ENCODE results near the gene EIF4G3. TPM values are rescaled to one million over a fixed set of nuclear protein-coding genes. Genes with fewer than 3 reads are reported as not detected.

EIF4G3 gene
- total and polyA plus RNA-seq, 9 of the 15 experiments (the other 6 are each of a cell fraction or from before 2014, with no cell fraction given) = 6.7 to 40.5 (median 32.1) TPM

DNA sequence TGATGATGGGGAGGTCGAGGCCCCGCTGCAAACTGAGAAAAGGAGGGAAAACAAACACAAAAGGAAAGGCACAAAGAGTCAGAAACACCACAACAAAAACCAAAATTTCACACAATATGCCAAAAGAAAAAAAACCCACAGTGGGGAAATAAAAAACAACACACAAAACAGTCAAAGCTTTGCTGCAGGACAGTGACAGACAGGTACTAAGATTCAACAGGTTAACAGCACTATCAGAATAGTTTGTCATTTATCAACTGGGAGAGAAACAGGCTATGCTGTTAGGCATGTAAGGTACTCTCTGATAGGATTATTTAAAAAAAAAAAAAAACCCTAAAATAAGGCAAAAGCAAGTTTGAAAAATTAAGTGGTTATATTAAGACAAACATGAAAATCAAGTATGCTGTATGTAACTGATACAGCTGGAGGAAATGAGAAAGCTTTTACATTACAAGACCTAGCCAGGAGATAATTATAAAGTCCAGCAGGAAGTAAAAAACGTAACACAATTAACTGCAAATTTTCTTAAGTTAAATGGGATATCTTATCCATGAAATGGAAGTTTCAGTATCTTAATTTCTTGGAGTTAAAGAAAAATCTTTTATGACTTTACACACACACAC is 179.0 kb downstream of the EIF4G3 start:
- H3K9me1 ChIP-seq (ENCODE audit: control insufficient read depth, insufficient read depth, low read length) = no peaks in the 10 kb centered on the region
- no peaks in the 10 kb centered on the region for H3K27me3 ChIP-seq (ENCODE audit: control insufficient read depth in 2 of 2, insufficient read depth in 2 of 2, low read length in 2 of 2)
- ChIA-PET CTCF (ENCODE audit: low intra/inter-chr PET ratio) (no interaction called here), POLR2A (interaction anchor here (1.0 to 1.1 kb wide), 2 partner anchors 9 to 47 kb away, joined by 3 read pairs; no protein-coding TSS in a partner anchor)
- in situ Hi-C loops (cut with MboI) (no loop called here), intact Hi-C loops (cut with micrococcal nuclease) (no loop called here)
- H4K20me1 ChIP-seq (replicated peaks; ENCODE audit: control insufficient read depth, insufficient read depth, low read length) = no peaks in the 10 kb centered on the region
- no peak overlapping the region for H3K27ac ChIP-seq (ENCODE audit: extremely low read depth, low read depth, low read length)
- H3K4me2 ChIP-seq (ENCODE audit: insufficient read depth, low read length) = no peak overlapping the region
- FAIRE-seq (no peak), ATAC-seq (no peak), DNase-seq (ENCODE audit: extremely low read depth in 1 of 4, low spot score in 3 of 4) (no peak)
- H3K4me3 ChIP-seq = no peak overlapping the region
- H3K9me3 ChIP-seq (replicated peaks; ENCODE audit: control insufficient read depth, insufficient read depth, low read depth, low read length) = no peaks in the 10 kb centered on the region
- BruUV-seq (replicated peaks) = no TSS peak
- TF ChIP-seq SAFB2 (IDR thresholded peaks at IDR 0.05; ENCODE audit: borderline replicate concordance, low read depth, low read length, severe bottlenecking) (no peak), RUNX1 (IDR thresholded peaks at IDR 0.05; ENCODE audit: low read depth) (no peak), TAF7 (tag; IDR thresholded peaks at IDR 0.05) (no peak), XRCC3 (IDR thresholded peaks at IDR 0.05) (no peak), NFE2L1 (tag; IDR thresholded peaks at IDR 0.05; ENCODE audit: borderline replicate concordance, low read depth) (no peak), MTA2 (IDR thresholded peaks at IDR 0.05; ENCODE audit: low read depth) (no peak)
- TF ChIP-seq, protein P1, sequence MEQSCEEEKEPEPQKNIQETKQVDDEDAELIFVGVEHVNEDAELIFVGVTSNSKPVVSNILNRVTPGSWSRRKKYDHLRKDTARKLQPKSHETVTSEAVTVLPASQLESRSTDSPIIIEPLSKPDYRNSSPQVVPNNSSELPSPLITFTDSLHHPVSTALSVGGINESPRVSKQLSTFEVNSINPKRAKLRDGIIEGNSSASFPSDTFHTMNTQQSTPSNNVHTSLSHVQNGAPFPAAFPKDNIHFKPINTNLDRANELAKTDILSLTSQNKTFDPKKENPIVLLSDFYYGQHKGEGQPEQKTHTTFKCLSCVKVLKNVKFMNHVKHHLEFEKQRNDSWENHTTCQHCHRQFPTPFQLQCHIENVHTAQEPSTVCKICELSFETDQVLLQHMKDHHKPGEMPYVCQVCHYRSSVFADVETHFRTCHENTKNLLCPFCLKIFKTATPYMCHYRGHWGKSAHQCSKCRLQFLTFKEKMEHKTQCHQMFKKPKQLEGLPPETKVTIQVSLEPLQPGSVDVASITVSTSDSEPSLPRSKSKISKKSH (CRISPR knock-in tag; IDR thresholded peaks at IDR 0.05) = no peak
- TF ChIP-seq, protein P2, sequence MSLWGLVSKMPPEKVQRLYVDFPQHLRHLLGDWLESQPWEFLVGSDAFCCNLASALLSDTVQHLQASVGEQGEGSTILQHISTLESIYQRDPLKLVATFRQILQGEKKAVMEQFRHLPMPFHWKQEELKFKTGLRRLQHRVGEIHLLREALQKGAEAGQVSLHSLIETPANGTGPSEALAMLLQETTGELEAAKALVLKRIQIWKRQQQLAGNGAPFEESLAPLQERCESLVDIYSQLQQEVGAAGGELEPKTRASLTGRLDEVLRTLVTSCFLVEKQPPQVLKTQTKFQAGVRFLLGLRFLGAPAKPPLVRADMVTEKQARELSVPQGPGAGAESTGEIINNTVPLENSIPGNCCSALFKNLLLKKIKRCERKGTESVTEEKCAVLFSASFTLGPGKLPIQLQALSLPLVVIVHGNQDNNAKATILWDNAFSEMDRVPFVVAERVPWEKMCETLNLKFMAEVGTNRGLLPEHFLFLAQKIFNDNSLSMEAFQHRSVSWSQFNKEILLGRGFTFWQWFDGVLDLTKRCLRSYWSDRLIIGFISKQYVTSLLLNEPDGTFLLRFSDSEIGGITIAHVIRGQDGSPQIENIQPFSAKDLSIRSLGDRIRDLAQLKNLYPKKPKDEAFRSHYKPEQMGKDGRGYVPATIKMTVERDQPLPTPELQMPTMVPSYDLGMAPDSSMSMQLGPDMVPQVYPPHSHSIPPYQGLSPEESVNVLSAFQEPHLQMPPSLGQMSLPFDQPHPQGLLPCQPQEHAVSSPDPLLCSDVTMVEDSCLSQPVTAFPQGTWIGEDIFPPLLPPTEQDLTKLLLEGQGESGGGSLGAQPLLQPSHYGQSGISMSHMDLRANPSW (CRISPR knock-in tag; IDR thresholded peaks at IDR 0.05) = no peak
- H3K4me1 ChIP-seq (replicated peaks in 1 of 2; ENCODE audit: control insufficient read depth in 2 of 2, insufficient read depth in 2 of 2, low read length in 2 of 2) = no peaks in the 10 kb centered on the region
- WGBS (ENCODE audit: insufficient coverage, low coverage, missing lambda C conversion rate) = 70% methylated on average over 3 of the region's 3 CpGs
- H2AFZ ChIP-seq (ENCODE audit: low read depth, low read length) = no peak overlapping the region
- H3K36me3 ChIP-seq (ENCODE audit: control insufficient read depth, insufficient read depth, low read length) = no peaks in the 10 kb centered on the region
- no peaks in the 10 kb centered on the region for H3K79me2 ChIP-seq (ENCODE audit: control insufficient read depth, insufficient read depth, low read length)
- H3K9ac ChIP-seq (ENCODE audit: insufficient read depth in 1 of 2, low read depth in 2 of 2, low read length in 2 of 2) = no peak overlapping the region

Data from K562 (cell line).